Osteoblast (primary cell): ENCODE data around the gene GAB4. TPM values are rescaled to one million over a fixed set of nuclear protein-coding genes. Genes with fewer than 3 reads are reported as not detected.
A peak's percentile ranks its signal among the peaks of the same experiment; 100 is the strongest.

Source experiments
- DNase-seq: peaks from one replicate; pipeline ENCODE4 v3.0.0; 2011; ENCODE audit warnings: low spot score, mixed read lengths; ENCODE audit not compliant: insufficient read length; ENCODE audit errors: missing footprints
- H2AFZ ChIP-seq: 2 replicates; pipeline ENCODE4 v1.6.0; 2011; ENCODE audit warnings: mild to moderate bottlenecking, low read length
- H3K27ac ChIP-seq: 2 replicates; pipeline ENCODE4 v1.5.1; 2011; ENCODE audit warnings: mild to moderate bottlenecking, low read depth, low read length, moderate library complexity
- H3K27me3 ChIP-seq: 2 replicates; pipeline ENCODE4 v1.6.0; 2012; ENCODE audit warnings: mild to moderate bottlenecking, control low read depth, inconsistent platforms, low read length, moderate library complexity; ENCODE audit not compliant: insufficient read depth
- H3K36me3 ChIP-seq: 2 replicates; pipeline ENCODE4 v1.5.1; 2011; ENCODE audit warnings: mild to moderate bottlenecking, low read length, control low read depth, moderate library complexity; ENCODE audit not compliant: insufficient read depth
- H3K4me1 ChIP-seq: 2 replicates; pipeline ENCODE4 v1.5.1; 2011; ENCODE audit warnings: mild to moderate bottlenecking, low read length, control low read depth, moderate library complexity; ENCODE audit not compliant: insufficient read depth
- H3K4me2 ChIP-seq: 2 replicates; pipeline ENCODE4 v1.6.0; 2011; ENCODE audit warnings: mild to moderate bottlenecking, low read length; ENCODE audit not compliant: insufficient read depth
- H3K4me3 ChIP-seq: fragments of 200-600 bp; sonication (generic); 3 replicates; pipeline ENCODE4 v1.5.1; 2012; ENCODE audit warnings: mild to moderate bottlenecking, low read length, inconsistent platforms; ENCODE audit not compliant: insufficient read depth
- H3K79me2 ChIP-seq: 2 replicates; pipeline ENCODE4 v1.6.0; 2012; ENCODE audit warnings: mild to moderate bottlenecking, low read length, control low read depth, inconsistent platforms; ENCODE audit not compliant: insufficient read depth
- H3K9me3 ChIP-seq: 2 replicates; pipeline ENCODE4 v1.5.1; 2011; ENCODE audit warnings: low read depth, low read length, control low read depth
- H4K20me1 ChIP-seq: 2 replicates; pipeline ENCODE4 v1.6.0; 2012; ENCODE audit warnings: mild to moderate bottlenecking, low read length, control low read depth; ENCODE audit not compliant: insufficient read depth
- total RNA-seq: library from RNA; depleted of rRNA; stranded (reverse); fragments of >200 nt; gene quantifications from 2 replicates; pipeline ENCODE4 v1.2.3, GENCODE V29; 2012
- TF ChIP-seq, protein P1 (sequence below): IDR thresholded peaks from 2 replicates; pipeline ENCODE4 v1.5.1; 2011; ENCODE audit warnings: mild to moderate bottlenecking, low read depth, low read length, moderate library complexity; ENCODE audit errors: extremely low read depth

The GAB4 gene
- total RNA-seq, 1 donor, result not detected

DNA sequence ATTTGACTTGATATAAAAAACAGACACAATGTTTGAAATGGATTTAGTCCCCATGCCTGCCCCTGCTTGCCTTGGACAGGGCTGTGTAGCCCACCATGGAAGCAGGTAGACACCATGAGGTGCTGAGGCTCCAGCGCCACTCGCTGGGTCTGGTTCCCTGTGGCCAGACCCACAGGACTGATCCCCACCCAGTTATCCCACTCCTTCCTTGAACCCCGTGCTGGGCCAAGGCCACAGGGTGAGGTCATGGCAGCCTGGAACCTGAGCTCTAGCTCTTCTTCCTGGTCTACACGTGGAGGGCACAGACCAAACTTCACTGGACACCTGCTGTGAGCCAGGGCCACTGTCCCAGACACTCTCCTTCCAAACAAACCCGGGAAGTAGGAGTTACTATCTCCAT, 42.5 kb downstream of the GAB4 start:
- no peak for DNase-seq
- H3K4me1 ChIP-seq, result no peaks in the 10 kb centered on the region
- no peaks in the 10 kb centered on the region for H3K27me3 ChIP-seq
- H3K36me3 ChIP-seq, result no peaks in the 10 kb centered on the region
- TF ChIP-seq, protein P1, sequence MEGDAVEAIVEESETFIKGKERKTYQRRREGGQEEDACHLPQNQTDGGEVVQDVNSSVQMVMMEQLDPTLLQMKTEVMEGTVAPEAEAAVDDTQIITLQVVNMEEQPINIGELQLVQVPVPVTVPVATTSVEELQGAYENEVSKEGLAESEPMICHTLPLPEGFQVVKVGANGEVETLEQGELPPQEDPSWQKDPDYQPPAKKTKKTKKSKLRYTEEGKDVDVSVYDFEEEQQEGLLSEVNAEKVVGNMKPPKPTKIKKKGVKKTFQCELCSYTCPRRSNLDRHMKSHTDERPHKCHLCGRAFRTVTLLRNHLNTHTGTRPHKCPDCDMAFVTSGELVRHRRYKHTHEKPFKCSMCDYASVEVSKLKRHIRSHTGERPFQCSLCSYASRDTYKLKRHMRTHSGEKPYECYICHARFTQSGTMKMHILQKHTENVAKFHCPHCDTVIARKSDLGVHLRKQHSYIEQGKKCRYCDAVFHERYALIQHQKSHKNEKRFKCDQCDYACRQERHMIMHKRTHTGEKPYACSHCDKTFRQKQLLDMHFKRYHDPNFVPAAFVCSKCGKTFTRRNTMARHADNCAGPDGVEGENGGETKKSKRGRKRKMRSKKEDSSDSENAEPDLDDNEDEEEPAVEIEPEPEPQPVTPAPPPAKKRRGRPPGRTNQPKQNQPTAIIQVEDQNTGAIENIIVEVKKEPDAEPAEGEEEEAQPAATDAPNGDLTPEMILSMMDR, result no peak
- H3K4me2 ChIP-seq, result no peak overlapping the region
- no peak overlapping the region for H2AFZ ChIP-seq
- no peaks in the 10 kb centered on the region for H4K20me1 ChIP-seq
- no peaks in the 10 kb centered on the region for H3K79me2 ChIP-seq
- H3K27ac ChIP-seq, result no peak overlapping the region
- no peak overlapping the region for H3K4me3 ChIP-seq
- no peaks in the 10 kb centered on the region for H3K9me3 ChIP-seq

DNA sequence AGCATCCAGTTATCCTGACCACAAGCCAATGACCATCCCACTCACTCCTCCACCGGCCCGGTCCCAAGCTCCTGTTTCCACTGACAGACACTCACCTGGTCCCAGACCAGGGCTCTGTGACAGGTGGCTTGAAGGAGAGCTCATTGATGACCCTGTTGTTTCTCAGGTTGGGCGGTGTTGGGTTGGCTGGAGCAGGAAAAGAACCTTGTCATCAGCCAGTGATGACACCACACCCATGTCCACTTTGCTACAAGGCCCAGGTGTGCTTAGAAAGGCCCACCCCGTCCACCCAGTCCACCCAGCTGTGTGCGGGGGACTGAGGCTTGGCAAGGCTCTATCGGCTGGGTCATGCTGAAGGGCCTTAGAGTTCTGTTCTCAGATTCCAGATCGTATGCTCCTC, 42.9 kb downstream of the GAB4 start:
- Histone ChIP-seq H3K79me2 (no peaks in the 10 kb centered on the region), H4K20me1 (no peaks in the 10 kb centered on the region), H3K36me3 (no peaks in the 10 kb centered on the region), H3K4me2 (no peak overlapping the region), H3K27me3 (no peaks in the 10 kb centered on the region), H3K27ac (no peak overlapping the region), H3K9me3 (no peaks in the 10 kb centered on the region), H3K4me3 (no peak overlapping the region), H3K4me1 (no peaks in the 10 kb centered on the region), H2AFZ (no peak overlapping the region)
- peak; percentile 62 for DNase-seq
- TF ChIP-seq, protein P1, result no peak

DNA sequence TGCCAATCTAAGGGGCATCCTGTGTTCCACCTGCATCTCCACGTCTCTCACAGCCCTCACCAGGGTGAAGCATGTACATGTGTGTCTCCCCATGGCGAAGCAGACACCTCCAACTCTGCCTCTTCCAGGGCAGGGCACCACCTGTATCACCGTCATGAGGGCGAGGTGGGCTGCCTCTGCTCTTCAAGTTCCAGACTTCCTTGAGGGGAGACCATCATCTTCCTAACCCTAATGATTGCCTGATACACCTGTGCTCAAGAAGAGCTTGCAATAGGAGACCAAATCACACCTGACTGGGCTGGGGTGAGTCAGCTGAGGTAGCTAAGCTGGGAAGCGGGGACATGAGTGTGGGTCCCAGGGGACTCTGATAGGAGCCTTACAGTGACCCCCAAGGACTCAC, 43.7 kb downstream of the GAB4 start:
- Histone ChIP-seq H3K4me3 (no peak overlapping the region), H3K27ac (no peak overlapping the region), H3K79me2 (no peaks in the 10 kb centered on the region), H3K27me3 (no peaks in the 10 kb centered on the region), H3K9me3 (no peaks in the 10 kb centered on the region), H3K36me3 (no peaks in the 10 kb centered on the region), H2AFZ (no peak overlapping the region), H3K4me2 (no peak overlapping the region), H4K20me1 (no peaks in the 10 kb centered on the region), H3K4me1 (no peaks in the 10 kb centered on the region)
- TF ChIP-seq, protein P1, result no peak
- DNase-seq, result no peak

DNA sequence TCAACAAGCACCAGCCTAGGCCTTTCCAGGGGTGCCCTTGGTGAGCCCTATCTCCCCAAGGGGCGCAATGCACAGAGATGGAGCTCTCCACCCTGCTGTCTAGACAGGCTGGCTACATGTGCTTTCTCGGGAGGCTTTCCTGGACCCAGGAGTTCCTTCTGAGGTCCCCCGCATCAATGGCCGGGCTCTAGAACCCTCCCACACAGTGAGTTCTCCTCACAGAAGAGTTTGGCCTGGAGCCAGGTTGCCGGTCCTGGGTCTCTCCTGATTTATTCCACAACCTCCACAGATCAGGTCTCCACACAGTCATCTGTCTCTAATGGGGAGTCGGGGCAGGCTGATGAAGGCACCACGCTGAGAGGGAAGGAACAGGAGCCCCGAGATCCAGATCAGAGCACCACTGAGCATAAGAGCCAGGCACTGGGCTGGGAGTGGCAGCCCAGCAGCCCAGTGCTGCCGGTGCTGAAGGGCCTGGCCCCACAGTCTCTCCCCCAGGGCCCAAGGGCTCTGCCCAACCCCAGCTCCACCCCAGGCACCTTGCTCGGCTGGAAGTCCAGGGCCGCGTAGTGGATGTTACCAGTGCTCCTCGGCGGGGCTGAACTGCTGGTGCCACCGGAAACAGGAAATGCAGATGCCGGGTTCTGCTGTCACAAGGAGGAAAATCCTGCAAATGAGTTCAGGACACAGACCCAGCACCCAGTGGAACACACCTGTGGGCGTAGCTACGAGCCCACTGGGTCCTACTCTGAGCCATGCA, 44.7 kb downstream of the GAB4 start:
- no peak overlapping the region for H3K27ac ChIP-seq
- no peaks in the 10 kb centered on the region for H3K9me3 ChIP-seq
- H3K36me3 ChIP-seq, result no peaks in the 10 kb centered on the region
- H2AFZ ChIP-seq, result no peak overlapping the region
- no peaks in the 10 kb centered on the region for H3K4me1 ChIP-seq
- no peaks in the 10 kb centered on the region for H3K27me3 ChIP-seq
- H3K79me2 ChIP-seq, result no peaks in the 10 kb centered on the region
- DNase-seq, result peak; percentile 68
- no peak overlapping the region for H3K4me2 ChIP-seq
- no peaks in the 10 kb centered on the region for H4K20me1 ChIP-seq
- H3K4me3 ChIP-seq, result no peak overlapping the region
- TF ChIP-seq, protein P1, result no peak
